Measurements from ENCODE around the gene FBXW5. TPM values are rescaled to one million over a fixed set of nuclear protein-coding genes. Genes with fewer than 3 reads are reported as not detected.

The FBXW5 gene
- total RNA-seq, 2 experiments from 2014 or later: 63.3 to 89.6 TPM

DNA sequence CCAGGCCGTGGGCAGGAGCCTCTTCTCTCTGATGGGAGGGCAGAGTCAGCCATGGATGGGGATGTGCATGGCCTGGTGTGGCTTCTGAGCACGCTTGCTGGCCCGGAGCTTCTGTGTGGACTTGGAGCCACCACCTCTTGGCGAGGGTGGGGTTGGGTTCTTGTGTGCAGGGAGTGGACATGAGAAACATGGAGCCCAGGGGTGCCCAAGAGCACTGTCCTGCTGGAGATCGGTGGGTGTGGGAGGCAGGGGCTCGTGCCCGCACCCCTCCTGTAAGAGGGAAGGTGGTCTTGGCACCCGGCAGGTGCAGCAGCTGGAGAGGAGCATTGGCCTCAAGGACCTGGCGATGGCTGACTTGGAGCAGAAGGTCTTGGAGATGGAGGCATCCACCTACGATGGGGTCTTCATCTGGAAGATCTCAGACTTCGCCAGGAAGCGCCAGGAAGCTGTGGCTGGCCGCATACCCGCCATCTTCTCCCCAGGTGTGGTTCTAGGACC lies 23.8 kb downstream of the FBXW5 start:
- H3K27ac ChIP-seq (ENCODE audit: low read depth, low read length, poor library complexity, severe bottlenecking): no peak overlapping the region
- H3K4me3 ChIP-seq (ENCODE audit: low read depth, low read length, poor library complexity, severe bottlenecking): no peak overlapping the region
- no peaks in the 10 kb centered on the region for H3K9me2 ChIP-seq (ENCODE audit: insufficient read depth, low read length)
- H2AFZ ChIP-seq (ENCODE audit: low read length): no peak overlapping the region
- no peaks in the 10 kb centered on the region for H3K9me3 ChIP-seq (ENCODE audit: low read length)
- CTCF ChIA-PET (ENCODE audit: unreplicated experiment): no interaction called here
- no peaks in the 10 kb centered on the region for H4K20me1 ChIP-seq (ENCODE audit: insufficient read depth, low read length)
- H3K4me2 ChIP-seq (ENCODE audit: low read length): no peak overlapping the region
- no TSS peak for BruUV-seq (replicated peaks)
- TF ChIP-seq, protein P1, sequence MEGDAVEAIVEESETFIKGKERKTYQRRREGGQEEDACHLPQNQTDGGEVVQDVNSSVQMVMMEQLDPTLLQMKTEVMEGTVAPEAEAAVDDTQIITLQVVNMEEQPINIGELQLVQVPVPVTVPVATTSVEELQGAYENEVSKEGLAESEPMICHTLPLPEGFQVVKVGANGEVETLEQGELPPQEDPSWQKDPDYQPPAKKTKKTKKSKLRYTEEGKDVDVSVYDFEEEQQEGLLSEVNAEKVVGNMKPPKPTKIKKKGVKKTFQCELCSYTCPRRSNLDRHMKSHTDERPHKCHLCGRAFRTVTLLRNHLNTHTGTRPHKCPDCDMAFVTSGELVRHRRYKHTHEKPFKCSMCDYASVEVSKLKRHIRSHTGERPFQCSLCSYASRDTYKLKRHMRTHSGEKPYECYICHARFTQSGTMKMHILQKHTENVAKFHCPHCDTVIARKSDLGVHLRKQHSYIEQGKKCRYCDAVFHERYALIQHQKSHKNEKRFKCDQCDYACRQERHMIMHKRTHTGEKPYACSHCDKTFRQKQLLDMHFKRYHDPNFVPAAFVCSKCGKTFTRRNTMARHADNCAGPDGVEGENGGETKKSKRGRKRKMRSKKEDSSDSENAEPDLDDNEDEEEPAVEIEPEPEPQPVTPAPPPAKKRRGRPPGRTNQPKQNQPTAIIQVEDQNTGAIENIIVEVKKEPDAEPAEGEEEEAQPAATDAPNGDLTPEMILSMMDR (conservative IDR thresholded peaks at IDR 0.05; ENCODE audit: low read length): no peak
- TF ChIP-seq EZH2phosphoT487 (IDR thresholded peaks at IDR 0.05; ENCODE audit: borderline replicate concordance, low read depth, low read length): no peak
- H3K4me1 ChIP-seq (ENCODE audit: insufficient read depth, low read length, poor library complexity, severe bottlenecking): peaks cover 5% of the 10 kb centered on the region
- intact Hi-C loops (cut with micrococcal nuclease; ENCODE audit: unreplicated experiment): no loop called here
- POLR2A ChIA-PET: no interaction called here
- peaks cover 86% of the 10 kb centered on the region for H3K36me3 ChIP-seq (ENCODE audit: insufficient read depth, low read length)
- no peak for DNase-seq (ENCODE audit: low spot score)
- no peaks in the 10 kb centered on the region for H3K79me2 ChIP-seq (ENCODE audit: insufficient read depth, low read depth, low read length)

DNA sequence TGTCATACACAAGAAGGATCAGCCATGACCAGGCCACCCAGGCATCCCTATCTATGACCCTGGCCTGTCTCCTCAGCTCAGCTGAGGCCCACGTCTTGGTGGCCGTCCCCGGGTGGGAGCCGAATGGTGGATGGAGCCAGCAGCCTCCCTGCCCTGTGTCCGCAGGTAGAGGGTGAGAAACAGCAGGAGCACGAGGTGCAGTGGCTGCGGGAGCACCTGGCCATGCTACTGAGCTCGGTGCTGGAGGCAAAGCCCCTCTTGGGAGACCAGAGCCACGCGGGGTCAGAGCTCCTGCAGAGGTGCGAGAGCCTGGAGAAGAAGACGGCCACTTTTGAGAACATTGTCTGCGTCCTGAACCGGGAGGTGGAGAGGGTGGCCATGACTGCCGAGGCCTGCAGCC lies 24.5 kb downstream of the FBXW5 start:
- H3K27ac ChIP-seq (ENCODE audit: low read depth, low read length, poor library complexity, severe bottlenecking): no peak overlapping the region
- H3K9me3 ChIP-seq (ENCODE audit: low read length): no peaks in the 10 kb centered on the region
- no peaks in the 10 kb centered on the region for H4K20me1 ChIP-seq (ENCODE audit: insufficient read depth, low read length)
- BruUV-seq (replicated peaks): no TSS peak
- DNase-seq (ENCODE audit: low spot score): no peak
- H3K79me2 ChIP-seq (ENCODE audit: insufficient read depth, low read depth, low read length): no peaks in the 10 kb centered on the region
- CTCF ChIA-PET (ENCODE audit: unreplicated experiment): no interaction called here
- H3K4me3 ChIP-seq (ENCODE audit: low read depth, low read length, poor library complexity, severe bottlenecking): no peak overlapping the region
- H2AFZ ChIP-seq (ENCODE audit: low read length): no peak overlapping the region
- TF ChIP-seq, protein P1 (conservative IDR thresholded peaks at IDR 0.05; ENCODE audit: low read length): no peak
- TF ChIP-seq EZH2phosphoT487 (IDR thresholded peaks at IDR 0.05; ENCODE audit: borderline replicate concordance, low read depth, low read length): no peak
- H3K4me2 ChIP-seq (ENCODE audit: low read length): no peak overlapping the region
- intact Hi-C loops (cut with micrococcal nuclease; ENCODE audit: unreplicated experiment): no loop called here
- POLR2A ChIA-PET: no interaction called here
- H3K36me3 ChIP-seq (ENCODE audit: insufficient read depth, low read length): peaks cover 86% of the 10 kb centered on the region
- H3K9me2 ChIP-seq (ENCODE audit: insufficient read depth, low read length): no peaks in the 10 kb centered on the region
- H3K4me1 ChIP-seq (ENCODE audit: insufficient read depth, low read length, poor library complexity, severe bottlenecking): peaks cover 5% of the 10 kb centered on the region

DNA sequence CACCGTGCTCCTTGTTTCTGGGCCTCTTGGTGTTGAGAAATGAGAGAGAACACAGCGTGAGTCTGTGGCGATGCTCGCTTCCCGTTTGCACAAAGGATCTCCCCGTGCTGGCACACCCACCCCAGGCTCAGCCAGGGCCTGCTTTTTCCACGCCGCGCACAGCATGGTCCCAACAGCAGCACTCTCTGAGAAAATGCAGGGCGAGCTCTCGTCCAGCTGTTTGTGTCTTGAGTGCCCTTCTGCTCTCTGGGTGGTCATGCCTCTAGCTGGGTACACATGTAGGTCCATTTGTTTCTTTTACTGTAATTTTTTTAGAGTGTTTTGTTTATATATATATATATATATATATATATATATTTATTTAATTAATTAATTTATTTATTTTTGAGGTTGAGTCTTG lies 26.6 kb downstream of the FBXW5 start:
- no peaks in the 10 kb centered on the region for H3K9me3 ChIP-seq (ENCODE audit: low read length)
- CTCF ChIA-PET (ENCODE audit: unreplicated experiment): no interaction called here
- TF ChIP-seq EZH2phosphoT487 (IDR thresholded peaks at IDR 0.05; ENCODE audit: borderline replicate concordance, low read depth, low read length): no peak
- TF ChIP-seq, protein P1 (conservative IDR thresholded peaks at IDR 0.05; ENCODE audit: low read length): no peak
- H3K79me2 ChIP-seq (ENCODE audit: insufficient read depth, low read depth, low read length): no peaks in the 10 kb centered on the region
- no peak overlapping the region for H3K27ac ChIP-seq (ENCODE audit: low read depth, low read length, poor library complexity, severe bottlenecking)
- H3K4me2 ChIP-seq (ENCODE audit: low read length): no peak overlapping the region
- H3K4me1 ChIP-seq (ENCODE audit: insufficient read depth, low read length, poor library complexity, severe bottlenecking): no peaks in the 10 kb centered on the region
- BruUV-seq (replicated peaks): no TSS peak
- H2AFZ ChIP-seq (ENCODE audit: low read length): no peak overlapping the region
- H4K20me1 ChIP-seq (ENCODE audit: insufficient read depth, low read length): no peaks in the 10 kb centered on the region
- no peaks in the 10 kb centered on the region for H3K9me2 ChIP-seq (ENCODE audit: insufficient read depth, low read length)
- H3K36me3 ChIP-seq (ENCODE audit: insufficient read depth, low read length): peaks cover 86% of the 10 kb centered on the region
- no peak for DNase-seq (ENCODE audit: low spot score)
- intact Hi-C loops (cut with micrococcal nuclease; ENCODE audit: unreplicated experiment): no loop called here
- POLR2A ChIA-PET: no interaction called here
- H3K4me3 ChIP-seq (ENCODE audit: low read depth, low read length, poor library complexity, severe bottlenecking): no peak overlapping the region
